ENCODE results near the gene RSPO4. TPM values are rescaled to one million over a fixed set of nuclear protein-coding genes. Genes with fewer than 3 reads are reported as not detected.

Gene RSPO4
- total and polyA plus RNA-seq, 9 of the 15 experiments (the other 6 are each of a cell fraction or from before 2014, with no cell fraction given) = 0.04 to 0.34 TPM; not detected in 7

DNA sequence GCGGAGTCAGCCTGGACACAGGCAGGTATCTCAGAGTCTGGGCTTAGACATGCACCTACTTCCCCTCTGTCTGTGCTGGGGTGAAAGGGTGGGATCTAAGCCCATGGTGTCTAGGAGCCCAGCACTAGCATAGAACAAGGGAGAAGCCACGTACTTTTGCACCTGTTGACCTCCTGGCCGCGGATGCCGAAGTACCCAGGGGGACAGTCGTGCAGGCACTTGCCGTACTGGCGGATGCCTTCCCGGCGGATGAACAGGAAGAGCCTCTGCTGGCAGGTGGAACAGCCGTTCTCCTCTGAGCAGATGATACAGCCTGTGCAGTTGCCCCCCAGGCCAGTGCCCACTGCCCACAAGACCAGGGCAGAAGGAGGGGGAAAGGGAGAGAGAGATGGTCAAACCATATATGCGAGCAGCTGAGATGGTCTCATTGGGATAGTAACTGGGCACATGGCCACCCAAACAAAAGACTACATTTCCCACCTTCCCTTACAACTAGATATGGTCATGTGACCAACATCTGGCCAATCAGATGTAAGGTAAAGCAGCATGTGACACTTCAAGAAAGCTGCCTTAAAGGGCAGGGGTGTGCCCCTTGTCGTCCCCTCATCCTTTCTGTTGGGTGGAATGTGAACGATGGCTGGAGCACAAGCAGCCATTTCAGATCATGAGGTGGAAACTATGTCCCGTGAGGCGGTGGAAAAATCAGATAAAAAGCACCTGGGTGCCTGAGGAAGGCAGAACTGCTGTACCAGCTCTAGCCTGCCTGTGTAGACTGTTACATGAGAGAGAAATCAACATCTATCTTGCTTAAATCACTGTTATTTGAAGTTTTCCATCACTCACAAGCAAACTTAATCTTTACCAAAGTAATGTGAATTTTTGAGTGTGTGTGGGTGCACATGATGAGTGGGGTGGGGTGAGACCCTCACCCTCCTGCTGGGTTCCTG, 34.0 kb downstream of the RSPO4 start (continued):
- TF ChIP-seq, protein P1, sequence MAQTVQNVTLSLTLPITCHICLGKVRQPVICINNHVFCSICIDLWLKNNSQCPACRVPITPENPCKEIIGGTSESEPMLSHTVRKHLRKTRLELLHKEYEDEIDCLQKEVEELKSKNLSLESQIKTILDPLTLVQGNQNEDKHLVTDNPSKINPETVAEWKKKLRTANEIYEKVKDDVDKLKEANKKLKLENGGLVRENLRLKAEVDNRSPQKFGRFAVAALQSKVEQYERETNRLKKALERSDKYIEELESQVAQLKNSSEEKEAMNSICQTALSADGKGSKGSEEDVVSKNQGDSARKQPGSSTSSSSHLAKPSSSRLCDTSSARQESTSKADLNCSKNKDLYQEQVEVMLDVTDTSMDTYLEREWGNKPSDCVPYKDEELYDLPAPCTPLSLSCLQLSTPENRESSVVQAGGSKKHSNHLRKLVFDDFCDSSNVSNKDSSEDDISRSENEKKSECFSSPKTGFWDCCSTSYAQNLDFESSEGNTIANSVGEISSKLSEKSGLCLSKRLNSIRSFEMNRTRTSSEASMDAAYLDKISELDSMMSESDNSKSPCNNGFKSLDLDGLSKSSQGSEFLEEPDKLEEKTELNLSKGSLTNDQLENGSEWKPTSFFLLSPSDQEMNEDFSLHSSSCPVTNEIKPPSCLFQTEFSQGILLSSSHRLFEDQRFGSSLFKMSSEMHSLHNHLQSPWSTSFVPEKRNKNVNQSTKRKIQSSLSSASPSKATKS (CRISPR knock-in tag; IDR thresholded peaks at IDR 0.05) = no peak
- TF ChIP-seq KLF13 (tag; IDR thresholded peaks at IDR 0.05; ENCODE audit: borderline replicate concordance, low read depth) (no peak), BHLHE40 (IDR thresholded peaks at IDR 0.05; ENCODE audit: low read length) (no peak), HCFC1 (IDR thresholded peaks at IDR 0.05; ENCODE audit: low read depth, low read length) (peak; percentile 85), CREM (IDR thresholded peaks at IDR 0.05; ENCODE audit: low read depth) (0 out of 2 replicates have a peak, but pooled peaks have one; percentile 14), FOS (IDR thresholded peaks at IDR 0.05; ENCODE audit: extremely low read depth, insufficient read length) (peak; percentile 82), NBN (IDR thresholded peaks at IDR 0.05; ENCODE audit: low read depth) (no peak), POLR2AphosphoS5 (IDR thresholded peaks at IDR 0.05; ENCODE audit: control insufficient read depth, insufficient read depth, low read depth, low read length) (no peak), TBP (optimal IDR thresholded peaks at IDR 0.05; ENCODE audit: low read depth, low read length) (no peak), ARHGAP35 (IDR thresholded peaks at IDR 0.05; ENCODE audit: partially characterized antibody) (no peak), ELF1 (tag; IDR thresholded peaks at IDR 0.05) (no peak), PPARD (CRISPR knock-in tag; IDR thresholded peaks at IDR 0.05) (no peak), NR1H2 (CRISPR knock-in tag; IDR thresholded peaks at IDR 0.05) (no peak), ZNF311 (CRISPR knock-in tag; IDR thresholded peaks at IDR 0.05) (no peak), RBBP5 (IDR thresholded peaks at IDR 0.05; ENCODE audit: borderline replicate concordance, insufficient read depth, low read length, poor library complexity, severe bottlenecking) (no peak), SMAD1 (IDR thresholded peaks at IDR 0.05; ENCODE audit: low read depth, low read length, partially characterized antibody) (no peak), L3MBTL2 (IDR thresholded peaks at IDR 0.05) (no peak), GATAD2B (IDR thresholded peaks at IDR 0.05; ENCODE audit: borderline replicate concordance) (no peak), BRCA1 (IDR thresholded peaks at IDR 0.05) (no peak), BRCA1 (CRISPR knock-in tag; IDR thresholded peaks at IDR 0.05) (no peak), CBX3 (IDR thresholded peaks at IDR 0.05; ENCODE audit: borderline replicate concordance in 1 of 2, low read length in 2 of 2) (no peak), TCF7L2 (IDR thresholded peaks at IDR 0.05; ENCODE audit: low read depth, low read length) (no peak), BCL6 (CRISPR knock-in tag; IDR thresholded peaks at IDR 0.05) (no peak), NR2C1 (IDR thresholded peaks at IDR 0.05) (peak; percentile 40; the same call in 1 of the 2 replicates), NR2C1 (tag; IDR thresholded peaks at IDR 0.05) (no peak), ZNF589 (CRISPR knock-in tag; IDR thresholded peaks at IDR 0.05; ENCODE audit: low read depth) (no peak), E2F3 (CRISPR knock-in tag; IDR thresholded peaks at IDR 0.05) (no peak)
- TF ChIP-seq, protein P2, sequence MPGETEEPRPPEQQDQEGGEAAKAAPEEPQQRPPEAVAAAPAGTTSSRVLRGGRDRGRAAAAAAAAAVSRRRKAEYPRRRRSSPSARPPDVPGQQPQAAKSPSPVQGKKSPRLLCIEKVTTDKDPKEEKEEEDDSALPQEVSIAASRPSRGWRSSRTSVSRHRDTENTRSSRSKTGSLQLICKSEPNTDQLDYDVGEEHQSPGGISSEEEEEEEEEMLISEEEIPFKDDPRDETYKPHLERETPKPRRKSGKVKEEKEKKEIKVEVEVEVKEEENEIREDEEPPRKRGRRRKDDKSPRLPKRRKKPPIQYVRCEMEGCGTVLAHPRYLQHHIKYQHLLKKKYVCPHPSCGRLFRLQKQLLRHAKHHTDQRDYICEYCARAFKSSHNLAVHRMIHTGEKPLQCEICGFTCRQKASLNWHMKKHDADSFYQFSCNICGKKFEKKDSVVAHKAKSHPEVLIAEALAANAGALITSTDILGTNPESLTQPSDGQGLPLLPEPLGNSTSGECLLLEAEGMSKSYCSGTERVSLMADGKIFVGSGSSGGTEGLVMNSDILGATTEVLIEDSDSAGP (CRISPR knock-in tag; IDR thresholded peaks at IDR 0.05) = peak; percentile 94
